HEK293 (cell line): ENCODE data around the gene DOK7.

Experiments used
- ZBTB48 ChIP-seq: fragments of 450-650 bp; formaldehyde crosslinking; IDR thresholded peaks from 2 replicates; pipeline ENCODE4 v1.5.1; 2016; ENCODE audit warnings: missing biosample characterization, missing genetic modification characterization
- ZNF548 ChIP-seq: fragments of 450-650 bp; formaldehyde crosslinking; IDR thresholded peaks from 2 replicates; pipeline ENCODE4 v1.5.1; 2016; ENCODE audit warnings: missing biosample characterization, missing genetic modification characterization
- ZNF654 ChIP-seq: fragments of 450-650 bp; formaldehyde crosslinking; IDR thresholded peaks from 2 replicates; pipeline ENCODE4 v1.5.1; 2016; ENCODE audit warnings: low read depth, missing biosample characterization, missing genetic modification characterization
- ZNF658 ChIP-seq: fragments of 450-650 bp; formaldehyde crosslinking; IDR thresholded peaks from 2 replicates; pipeline ENCODE4; 2016; ENCODE audit warnings: missing biosample characterization, missing genetic modification characterization
- ZNF747 ChIP-seq: fragments of 450-650 bp; formaldehyde crosslinking; IDR thresholded peaks from 2 replicates; pipeline ENCODE4 v1.5.1; 2016; ENCODE audit warnings: missing biosample characterization, missing genetic modification characterization
- TF ChIP-seq, protein P1 (sequence below): fragments of 450-650 bp; formaldehyde crosslinking; IDR thresholded peaks from 2 replicates; pipeline ENCODE4 v1.5.1; 2016; ENCODE audit warnings: missing biosample characterization, missing genetic modification characterization
- TF ChIP-seq, protein P2 (sequence below): IDR thresholded peaks from 2 replicates; pipeline ENCODE4 v1.6.1; 2011; ENCODE audit warnings: mild to moderate bottlenecking, low read depth, low read length, borderline replicate concordance
- TF ChIP-seq, protein P3 (sequence below): fragments of 450-650 bp; formaldehyde crosslinking; IDR thresholded peaks from 2 replicates; pipeline ENCODE4 v1.5.1; 2016; ENCODE audit warnings: missing biosample characterization, missing genetic modification characterization, borderline replicate concordance

DNA sequence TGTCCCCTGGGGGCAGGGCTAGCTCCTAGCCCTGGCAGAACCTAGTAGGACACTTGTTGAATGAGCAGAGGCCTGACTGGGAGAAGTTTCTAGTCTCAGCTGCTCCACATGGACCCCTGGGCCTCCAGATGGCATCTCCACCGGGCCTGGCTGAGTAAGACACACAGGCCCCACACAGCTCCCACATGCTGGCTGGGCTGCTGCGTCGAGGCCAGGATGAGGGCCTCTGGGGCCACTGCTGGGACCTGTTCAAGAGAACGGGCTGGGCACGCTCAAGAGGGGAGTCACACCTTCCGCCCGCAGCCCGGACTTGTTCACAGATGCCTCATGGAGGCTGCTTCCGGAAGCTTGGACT is 25.5 kb upstream of the DOK7 start:
- TF ChIP-seq ZNF654: no peak
- TF ChIP-seq ZBTB48 (tag by site-specific recombination): no peak
- TF ChIP-seq, protein P1, sequence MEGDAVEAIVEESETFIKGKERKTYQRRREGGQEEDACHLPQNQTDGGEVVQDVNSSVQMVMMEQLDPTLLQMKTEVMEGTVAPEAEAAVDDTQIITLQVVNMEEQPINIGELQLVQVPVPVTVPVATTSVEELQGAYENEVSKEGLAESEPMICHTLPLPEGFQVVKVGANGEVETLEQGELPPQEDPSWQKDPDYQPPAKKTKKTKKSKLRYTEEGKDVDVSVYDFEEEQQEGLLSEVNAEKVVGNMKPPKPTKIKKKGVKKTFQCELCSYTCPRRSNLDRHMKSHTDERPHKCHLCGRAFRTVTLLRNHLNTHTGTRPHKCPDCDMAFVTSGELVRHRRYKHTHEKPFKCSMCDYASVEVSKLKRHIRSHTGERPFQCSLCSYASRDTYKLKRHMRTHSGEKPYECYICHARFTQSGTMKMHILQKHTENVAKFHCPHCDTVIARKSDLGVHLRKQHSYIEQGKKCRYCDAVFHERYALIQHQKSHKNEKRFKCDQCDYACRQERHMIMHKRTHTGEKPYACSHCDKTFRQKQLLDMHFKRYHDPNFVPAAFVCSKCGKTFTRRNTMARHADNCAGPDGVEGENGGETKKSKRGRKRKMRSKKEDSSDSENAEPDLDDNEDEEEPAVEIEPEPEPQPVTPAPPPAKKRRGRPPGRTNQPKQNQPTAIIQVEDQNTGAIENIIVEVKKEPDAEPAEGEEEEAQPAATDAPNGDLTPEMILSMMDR (tag by site-specific recombination): no peak
- TF ChIP-seq, protein P2, sequence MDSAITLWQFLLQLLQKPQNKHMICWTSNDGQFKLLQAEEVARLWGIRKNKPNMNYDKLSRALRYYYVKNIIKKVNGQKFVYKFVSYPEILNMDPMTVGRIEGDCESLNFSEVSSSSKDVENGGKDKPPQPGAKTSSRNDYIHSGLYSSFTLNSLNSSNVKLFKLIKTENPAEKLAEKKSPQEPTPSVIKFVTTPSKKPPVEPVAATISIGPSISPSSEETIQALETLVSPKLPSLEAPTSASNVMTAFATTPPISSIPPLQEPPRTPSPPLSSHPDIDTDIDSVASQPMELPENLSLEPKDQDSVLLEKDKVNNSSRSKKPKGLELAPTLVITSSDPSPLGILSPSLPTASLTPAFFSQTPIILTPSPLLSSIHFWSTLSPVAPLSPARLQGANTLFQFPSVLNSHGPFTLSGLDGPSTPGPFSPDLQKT: no peak
- TF ChIP-seq ZNF747 (tag by site-specific recombination): no peak
- TF ChIP-seq ZNF548 (tag by site-specific recombination): no peak
- TF ChIP-seq, protein P3, sequence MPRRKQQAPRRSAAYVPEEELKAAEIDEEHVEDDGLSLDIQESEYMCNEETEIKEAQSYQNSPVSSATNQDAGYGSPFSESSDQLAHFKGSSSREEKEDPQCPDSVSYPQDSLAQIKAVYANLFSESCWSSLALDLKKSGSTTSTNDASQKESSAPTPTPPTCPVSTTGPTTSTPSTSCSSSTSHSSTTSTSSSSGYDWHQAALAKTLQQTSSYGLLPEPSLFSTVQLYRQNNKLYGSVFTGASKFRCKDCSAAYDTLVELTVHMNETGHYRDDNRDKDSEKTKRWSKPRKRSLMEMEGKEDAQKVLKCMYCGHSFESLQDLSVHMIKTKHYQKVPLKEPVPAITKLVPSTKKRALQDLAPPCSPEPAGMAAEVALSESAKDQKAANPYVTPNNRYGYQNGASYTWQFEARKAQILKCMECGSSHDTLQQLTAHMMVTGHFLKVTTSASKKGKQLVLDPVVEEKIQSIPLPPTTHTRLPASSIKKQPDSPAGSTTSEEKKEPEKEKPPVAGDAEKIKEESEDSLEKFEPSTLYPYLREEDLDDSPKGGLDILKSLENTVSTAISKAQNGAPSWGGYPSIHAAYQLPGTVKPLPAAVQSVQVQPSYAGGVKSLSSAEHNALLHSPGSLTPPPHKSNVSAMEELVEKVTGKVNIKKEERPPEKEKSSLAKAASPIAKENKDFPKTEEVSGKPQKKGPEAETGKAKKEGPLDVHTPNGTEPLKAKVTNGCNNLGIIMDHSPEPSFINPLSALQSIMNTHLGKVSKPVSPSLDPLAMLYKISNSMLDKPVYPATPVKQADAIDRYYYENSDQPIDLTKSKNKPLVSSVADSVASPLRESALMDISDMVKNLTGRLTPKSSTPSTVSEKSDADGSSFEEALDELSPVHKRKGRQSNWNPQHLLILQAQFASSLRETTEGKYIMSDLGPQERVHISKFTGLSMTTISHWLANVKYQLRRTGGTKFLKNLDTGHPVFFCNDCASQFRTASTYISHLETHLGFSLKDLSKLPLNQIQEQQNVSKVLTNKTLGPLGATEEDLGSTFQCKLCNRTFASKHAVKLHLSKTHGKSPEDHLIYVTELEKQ (tag by site-specific recombination): no peak
- TF ChIP-seq ZNF658 (tag by site-specific recombination): no peak
